HL-60 (cell line): Measurements from ENCODE around the gene R3HDM2.

ENCODE experiments used
- DNase-seq, 2 experiments: peaks; one replicate each; pipeline ENCODE4 v3.0.0-alpha.2; 2010 to 2020; ENCODE audit warnings: low read depth in 1 of 2, low spot score in 1 of 2
- H3K27ac ChIP-seq: fragments of 250-450 bp; sonication (Bioruptor Pico); replicated peaks from 2 replicates; pipeline ENCODE4 v1.5.1; 2020; ENCODE audit warnings: mild to moderate bottlenecking, moderate library complexity
- H3K27me3 ChIP-seq: fragments of 250-450 bp; sonication (Bioruptor Pico); 2 replicates; pipeline ENCODE4 v1.5.1; 2021; ENCODE audit warnings: mild to moderate bottlenecking, moderate library complexity; ENCODE audit not compliant: insufficient read depth, poor library complexity, severe bottlenecking
- H3K4me3 ChIP-seq: replicated peaks from 2 replicates; pipeline ENCODE4 v1.5.1; 2011; ENCODE audit warnings: mild to moderate bottlenecking, control low read depth, low read length; ENCODE audit not compliant: insufficient read depth
- GABPA ChIP-seq: IDR thresholded peaks from 2 replicates; pipeline ENCODE4 v1.6.1; 2012; ENCODE audit warnings: low read depth
- POLR2AphosphoS5 ChIP-seq: IDR thresholded peaks from 2 replicates; pipeline ENCODE4 v1.6.1; 2012; ENCODE audit warnings: low read depth
- REST ChIP-seq: IDR thresholded peaks from 2 replicates; pipeline ENCODE4 v1.6.1; 2012; ENCODE audit warnings: low read depth; ENCODE audit not compliant: insufficient replicate concordance
- SPI1 ChIP-seq: IDR thresholded peaks from 2 replicates; pipeline ENCODE4 v1.6.1; 2012; ENCODE audit warnings: low read depth, mild to moderate bottlenecking, borderline replicate concordance
- TF ChIP-seq, protein P1 (sequence below): IDR thresholded peaks from one replicate; pipeline ENCODE4 v1.5.1; 2011; ENCODE audit warnings: low read length, control low read depth, inconsistent platforms; ENCODE audit not compliant: insufficient read depth

The R3HDM2 gene

GRCh38 chr12:57384478-57384877 lies 46.4 kb downstream of the R3HDM2 start:
- Histone ChIP-seq H3K27me3 (no peaks in the 10 kb centered on the region), H3K27ac (no peak overlapping the region), H3K4me3 (no peak overlapping the region)
- DNase-seq = no peak
- no peak for TF ChIP-seq REST
- no peak for TF ChIP-seq POLR2AphosphoS5

DNA sequence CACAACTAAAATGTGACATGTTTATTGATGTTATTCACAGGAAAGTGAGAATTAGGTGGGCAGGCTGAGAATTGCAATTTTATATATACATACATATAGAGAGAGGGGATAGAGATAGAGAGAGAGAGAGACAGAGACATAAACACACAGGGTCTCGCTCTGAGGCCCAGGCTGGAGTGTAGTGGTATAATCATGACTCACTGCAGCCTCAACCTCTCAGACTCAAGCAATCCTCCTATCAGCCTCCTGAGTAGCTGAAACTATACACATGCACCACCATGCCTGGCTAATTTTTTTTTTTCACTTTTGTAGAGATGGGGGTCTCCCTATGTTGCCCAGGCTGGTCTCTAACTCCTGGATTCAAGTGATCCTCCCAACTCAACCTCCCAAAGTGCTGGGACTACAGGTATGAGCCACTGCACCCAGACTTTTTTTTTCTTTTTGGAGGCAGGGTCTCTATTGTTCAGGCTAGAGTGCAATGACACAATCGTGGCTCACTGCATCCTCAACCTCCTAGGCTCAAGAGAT lies 49.1 kb downstream of the R3HDM2 start:
- no peak overlapping the region for H3K4me3 ChIP-seq
- TF ChIP-seq REST (no peak), SPI1 (no peak)
- TF ChIP-seq, protein P1, sequence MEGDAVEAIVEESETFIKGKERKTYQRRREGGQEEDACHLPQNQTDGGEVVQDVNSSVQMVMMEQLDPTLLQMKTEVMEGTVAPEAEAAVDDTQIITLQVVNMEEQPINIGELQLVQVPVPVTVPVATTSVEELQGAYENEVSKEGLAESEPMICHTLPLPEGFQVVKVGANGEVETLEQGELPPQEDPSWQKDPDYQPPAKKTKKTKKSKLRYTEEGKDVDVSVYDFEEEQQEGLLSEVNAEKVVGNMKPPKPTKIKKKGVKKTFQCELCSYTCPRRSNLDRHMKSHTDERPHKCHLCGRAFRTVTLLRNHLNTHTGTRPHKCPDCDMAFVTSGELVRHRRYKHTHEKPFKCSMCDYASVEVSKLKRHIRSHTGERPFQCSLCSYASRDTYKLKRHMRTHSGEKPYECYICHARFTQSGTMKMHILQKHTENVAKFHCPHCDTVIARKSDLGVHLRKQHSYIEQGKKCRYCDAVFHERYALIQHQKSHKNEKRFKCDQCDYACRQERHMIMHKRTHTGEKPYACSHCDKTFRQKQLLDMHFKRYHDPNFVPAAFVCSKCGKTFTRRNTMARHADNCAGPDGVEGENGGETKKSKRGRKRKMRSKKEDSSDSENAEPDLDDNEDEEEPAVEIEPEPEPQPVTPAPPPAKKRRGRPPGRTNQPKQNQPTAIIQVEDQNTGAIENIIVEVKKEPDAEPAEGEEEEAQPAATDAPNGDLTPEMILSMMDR = no peak
- no peak overlapping the region for H3K27ac ChIP-seq
- no peaks in the 10 kb centered on the region for H3K27me3 ChIP-seq
- DNase-seq = no peak

DNA sequence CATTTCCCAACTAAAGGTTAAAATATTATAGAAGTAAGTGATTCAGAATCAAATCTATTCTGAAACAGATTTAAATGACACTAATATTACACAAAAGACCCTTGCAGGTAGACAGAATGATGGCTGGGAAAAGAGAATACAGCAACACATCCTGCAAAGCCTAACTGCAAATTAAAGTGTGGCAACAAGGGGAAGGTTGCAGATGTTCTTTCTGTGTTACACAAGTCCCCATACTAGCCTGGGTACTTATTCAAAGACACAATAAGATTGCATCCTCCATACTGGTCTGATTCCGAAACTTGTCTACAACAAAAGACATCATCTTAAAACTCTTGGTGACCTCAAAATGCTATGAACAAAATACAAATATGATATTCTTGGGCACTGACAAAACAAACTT lies 50.5 kb downstream of the R3HDM2 start:
- no peaks in the 10 kb centered on the region for H3K27me3 ChIP-seq
- DNase-seq = peak; percentile 16 to 52
- H3K4me3 ChIP-seq = no peak overlapping the region
- TF ChIP-seq, protein P1 = no peak
- TF ChIP-seq POLR2AphosphoS5 (no peak), GABPA (no peak), SPI1 (no peak), REST (no peak)
- no peak overlapping the region for H3K27ac ChIP-seq
